Measurements from ENCODE around the gene SYT2.

DNA sequence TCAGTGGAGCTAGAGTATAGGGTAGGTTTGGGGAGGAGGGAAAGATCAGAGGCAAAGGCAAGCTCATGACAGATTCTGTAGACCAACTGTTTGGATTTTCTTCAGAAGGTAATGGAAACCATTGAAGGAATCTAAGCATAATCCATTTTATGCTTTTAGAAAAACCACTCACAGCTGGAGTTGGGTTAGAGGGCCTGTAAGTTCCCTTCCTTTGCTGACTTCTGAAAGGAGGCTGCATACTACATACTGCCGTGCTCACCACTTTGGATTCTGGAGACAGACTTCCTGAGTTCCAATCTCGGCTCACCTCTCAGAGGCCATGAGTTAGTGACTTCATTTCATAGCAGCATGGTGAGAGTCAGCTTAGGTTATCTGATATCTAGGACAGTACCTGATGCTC, 6.4 kb upstream of the SYT2 start:
- no peak for TF ChIP-seq POLR2AphosphoS5 (IDR thresholded peaks at IDR 0.05)
- TF ChIP-seq, protein P1, sequence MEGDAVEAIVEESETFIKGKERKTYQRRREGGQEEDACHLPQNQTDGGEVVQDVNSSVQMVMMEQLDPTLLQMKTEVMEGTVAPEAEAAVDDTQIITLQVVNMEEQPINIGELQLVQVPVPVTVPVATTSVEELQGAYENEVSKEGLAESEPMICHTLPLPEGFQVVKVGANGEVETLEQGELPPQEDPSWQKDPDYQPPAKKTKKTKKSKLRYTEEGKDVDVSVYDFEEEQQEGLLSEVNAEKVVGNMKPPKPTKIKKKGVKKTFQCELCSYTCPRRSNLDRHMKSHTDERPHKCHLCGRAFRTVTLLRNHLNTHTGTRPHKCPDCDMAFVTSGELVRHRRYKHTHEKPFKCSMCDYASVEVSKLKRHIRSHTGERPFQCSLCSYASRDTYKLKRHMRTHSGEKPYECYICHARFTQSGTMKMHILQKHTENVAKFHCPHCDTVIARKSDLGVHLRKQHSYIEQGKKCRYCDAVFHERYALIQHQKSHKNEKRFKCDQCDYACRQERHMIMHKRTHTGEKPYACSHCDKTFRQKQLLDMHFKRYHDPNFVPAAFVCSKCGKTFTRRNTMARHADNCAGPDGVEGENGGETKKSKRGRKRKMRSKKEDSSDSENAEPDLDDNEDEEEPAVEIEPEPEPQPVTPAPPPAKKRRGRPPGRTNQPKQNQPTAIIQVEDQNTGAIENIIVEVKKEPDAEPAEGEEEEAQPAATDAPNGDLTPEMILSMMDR (IDR thresholded peaks at IDR 0.05): no peak
- TF ChIP-seq POLR2A (IDR thresholded peaks at IDR 0.05): no peak
- TF ChIP-seq EP300 (IDR thresholded peaks at IDR 0.05): no peak

Measured in gastroesophageal sphincter (tissue), 3 donors.